H1 (cell line): ENCODE measurements around the gene LHFPL3.

Experiments used
- ATF3 ChIP-seq: IDR thresholded peaks from 2 replicates; pipeline ENCODE4 v1.6.1; 2011; ENCODE audit warnings: low read depth, mild to moderate bottlenecking, low read length; ENCODE audit not compliant: insufficient read depth
- CTCF ChIP-seq, 3 experiments: IDR thresholded peaks; 1 replicate in 2 of 3; 2 replicates in 1 of 3; pipeline versions ENCODE4 v1.5.1 to v1.6.1; 2011; ENCODE audit warnings: low read length in 3 of 3, mild to moderate bottlenecking in 3 of 3, inconsistent platforms in 2 of 3, low read depth in 1 of 3, moderate library complexity in 1 of 3; ENCODE audit not compliant: insufficient read depth in 1 of 3; ENCODE audit errors: control extremely low read depth in 1 of 3
- EZH2 ChIP-seq: fragments of 200-600 bp; sonication (generic); IDR thresholded peaks from 2 replicates; pipeline ENCODE4 v1.7.1; 2012; ENCODE audit warnings: low read depth, mild to moderate bottlenecking, moderate library complexity, low read length, inconsistent platforms; ENCODE audit not compliant: severe bottlenecking
- GTF2F1 ChIP-seq: IDR thresholded peaks from 2 replicates; pipeline ENCODE4 v1.6.1; 2012; ENCODE audit warnings: low read depth, low read length, improper control_type of control experiment, borderline replicate concordance
- KDM5A ChIP-seq: fragments of 200-600 bp; IDR thresholded peaks from 2 replicates; pipeline ENCODE4 v1.7.1; 2012; ENCODE audit warnings: mild to moderate bottlenecking, low read length, inconsistent platforms, mixed read lengths
- MAX ChIP-seq: IDR thresholded peaks from 2 replicates; pipeline ENCODE4 v1.6.1; 2012; ENCODE audit warnings: inconsistent platforms
- POLR2A ChIP-seq, 2 experiments: IDR thresholded peaks; 1 replicate in 1 of 2; 2 replicates in 1 of 2; pipeline ENCODE4 v1.6.1; 2011; ENCODE audit warnings: low read depth in 2 of 2, low read length in 2 of 2, mild to moderate bottlenecking in 2 of 2; ENCODE audit errors: control extremely low read depth in 1 of 2
- USF2 ChIP-seq: IDR thresholded peaks from 2 replicates; pipeline ENCODE4 v1.6.1; 2011; ENCODE audit warnings: low read length, improper control_type of control experiment

- TF ChIP-seq GTF2F1 (no peak), USF2 (no peak), CTCF (IDR thresholded peaks at IDR 0.05; ENCODE audit: control extremely low read depth in 1 of 3, insufficient read depth in 1 of 3, low read depth in 1 of 3, low read length in 3 of 3) (no peak), EZH2 (no peak), MAX (no peak), POLR2A (IDR thresholded peaks at IDR 0.05; ENCODE audit: control extremely low read depth in 1 of 2, low read depth in 2 of 2, low read length in 2 of 2) (no peak), ATF3 (no peak), KDM5A (no peak)
Observed at GRCh38 chr7:104434129-104434528, 105.7 kb downstream of the LHFPL3 start.
